Activated CD8-positive, alpha-beta T cell treated with anti-CD3 and anti-CD28 coated beads for 36 hours (primary cell): ENCODE data around the gene MOGAT3. TPM values are rescaled to one million over a fixed set of nuclear protein-coding genes. Genes with fewer than 3 reads are reported as not detected.
"Not testable (repeated sequence)": the region's sequence is repeated elsewhere in the genome, so short reads cannot be mapped to it uniquely, and the experiment has no call there.

Experiments used
- ATAC-seq: fragments of 200-7000 bp; cut with Tn5 transposase; one replicate; pipeline ENCODE4 v1.10.0; 2021; ENCODE audit warnings: mild to moderate bottlenecking, moderate library complexity
- CTCF ChIA-PET: fragments of 350-600 bp; sonication (Branson Sonifier 250); formaldehyde crosslinking; loops from one replicate; lab custom pipeline; 2021; ENCODE audit warnings: antibody characterized with exemption; lab: Charles Lee
- POLR2A ChIA-PET: fragments of 350-600 bp; sonication (Branson Sonifier 250); formaldehyde crosslinking; loops from one replicate; lab custom pipeline; 2021; ENCODE audit warnings: antibody characterized with exemption; lab: Charles Lee
- DNase-seq: peaks from one replicate; pipeline ENCODE4 v3.0.0-alpha.2; 2020
- H3K27ac Mint-ChIP-seq: one replicate; pipeline ENCODE4 v1.8.0; 2021; ENCODE audit warnings: mild to moderate bottlenecking, mixed read lengths
- H3K27me3 Mint-ChIP-seq: one replicate; pipeline ENCODE4 v1.8.0; 2021; ENCODE audit warnings: mixed read lengths
- H3K36me3 Mint-ChIP-seq: one replicate; pipeline ENCODE4 v1.8.0; 2021; ENCODE audit warnings: low read depth, mixed read lengths
- H3K4me1 Mint-ChIP-seq: one replicate; pipeline ENCODE4 v1.8.0; 2021; ENCODE audit warnings: low read depth, mixed read lengths
- H3K4me3 Mint-ChIP-seq: one replicate; pipeline ENCODE4 v1.8.0; 2021; ENCODE audit warnings: mild to moderate bottlenecking, moderate library complexity, mixed read lengths
- H3K9me3 Mint-ChIP-seq: one replicate; pipeline ENCODE4 v1.8.0; 2021; ENCODE audit warnings: mixed read lengths
- CTCF ChIP-seq: fragments of 200-600 bp; IDR thresholded peaks from one replicate; pipeline ENCODE4 v1.8.0; 2022; ENCODE audit warnings: antibody characterized with exemption, mild to moderate bottlenecking
- intact Hi-C: fragments of 100-400 bp; cut with micrococcal nuclease; formaldehyde crosslinking; loops from one replicate; pipeline ENCODE4 v1.10.0; 2022
- total RNA-seq, 2 experiments: library from RNA; stranded (reverse); gene quantifications; one replicate each; pipeline ENCODE4 v1.2.3, GENCODE V29; 2021

MOGAT3 gene
- total RNA-seq, 2 experiments from 2014 or later, result not detected

GRCh38 chr7:101201695-101202602 lies 1.1 kb upstream of the MOGAT3 start:
- intact Hi-C loops, result no loop called here

GRCh38 chr7:101200504-101200861 lies 353 bp downstream of the MOGAT3 start:
- no peak overlapping the region for H3K27ac Mint-ChIP-seq
- ChIA-PET POLR2A (interaction anchor here (0.5 kb wide), 1 partner anchor 21 kb away, joined by 3 read pairs; no protein-coding TSS in a partner anchor), CTCF (interaction anchor here (0.6 to 2.0 kb wide), 4 partner anchors 8 to 205 kb away, joined by 3 to 9 read pairs (median 6); partner anchors contain the start of genes PLOD3 and ZNHIT1)
- H3K36me3 Mint-ChIP-seq, result no peaks in the 10 kb centered on the region
- ATAC-seq (no peak), DNase-seq (no peak)
- H3K4me1 Mint-ChIP-seq, result peaks cover 2% of the 10 kb centered on the region
- H3K9me3 Mint-ChIP-seq, result no peaks in the 10 kb centered on the region
- TF ChIP-seq CTCF, result no peak
- peaks cover 29% of the 10 kb centered on the region for H3K27me3 Mint-ChIP-seq
- H3K4me3 Mint-ChIP-seq, result no peak overlapping the region
- intact Hi-C loops, result no loop called here

More at GRCh38 chr7:101201695-101202602, 1.1 kb upstream of the MOGAT3 start:
- no peaks in the 10 kb centered on the region for H3K9me3 Mint-ChIP-seq
- POLR2A ChIA-PET, result interaction anchor here (0.8 kb wide), 1 partner anchor 15 kb away, joined by 3 read pairs; the partner anchor contains the start of gene PLOD3
- H3K4me3 Mint-ChIP-seq, result no peak overlapping the region
- H3K27ac Mint-ChIP-seq, result no peak overlapping the region
- DNase-seq (no peak), ATAC-seq (no peak)
- CTCF ChIA-PET, result interaction anchor here (2.0 to 4.7 kb wide), 2 partner anchors 9 to 10 kb away, joined by 9 to 24 read pairs; no protein-coding TSS in a partner anchor
- peaks cover 2% of the 10 kb centered on the region for H3K4me1 Mint-ChIP-seq
- peaks cover 2% of the 10 kb centered on the region for H3K36me3 Mint-ChIP-seq
- no peak for TF ChIP-seq CTCF
- H3K27me3 Mint-ChIP-seq, result peaks cover 27% of the 10 kb centered on the region

- H3K27ac Mint-ChIP-seq, H3K36me3 Mint-ChIP-seq, H3K4me1 Mint-ChIP-seq, intact Hi-C loops, DNase-seq, H3K4me3 Mint-ChIP-seq, H3K9me3 Mint-ChIP-seq, ATAC-seq, POLR2A ChIA-PET: not testable (repeated sequence)
- H3K27me3 Mint-ChIP-seq, result peaks cover 31% of the 10 kb centered on the region
- CTCF ChIA-PET, result interaction anchor here (1.0 to 2.0 kb wide), 5 partner anchors 7 to 83 kb away, joined by 4 to 9 read pairs (median 5); partner anchors contain the start of genes PLOD3 and ZNHIT1
Observed at GRCh38 chr7:101199522-101199921, 1.3 kb downstream of the MOGAT3 start.

GRCh38 chr7:101198476-101198875 lies 2.4 kb downstream of the MOGAT3 start:
- ATAC-seq (no peak), DNase-seq (no peak)
- Mint-ChIP-seq H3K36me3 (no peaks in the 10 kb centered on the region), H3K27ac (no peak overlapping the region), H3K27me3 (peaks cover 26% of the 10 kb centered on the region), H3K4me1 (peaks cover 2% of the 10 kb centered on the region), H3K9me3 (no peaks in the 10 kb centered on the region), H3K4me3 (no peak overlapping the region)
- intact Hi-C loops, result no loop called here
- POLR2A ChIA-PET, result no interaction called here
- TF ChIP-seq CTCF, result no peak
- CTCF ChIA-PET, result interaction anchor here (1.4 to 1.5 kb wide), 2 partner anchors 54 to 84 kb away, joined by 4 to 5 read pairs; no protein-coding TSS in a partner anchor

GRCh38 chr7:101197991-101198390 lies 2.8 kb downstream of the MOGAT3 start:
- Mint-ChIP-seq H3K9me3 (no peaks in the 10 kb centered on the region), H3K4me3 (no peak overlapping the region), H3K27me3 (peaks cover 24% of the 10 kb centered on the region), H3K27ac (no peak overlapping the region), H3K4me1 (peaks cover 2% of the 10 kb centered on the region), H3K36me3 (no peaks in the 10 kb centered on the region)
- no peak for DNase-seq
- no peak for TF ChIP-seq CTCF
- POLR2A ChIA-PET, result no interaction called here
- intact Hi-C loops, result no loop called here
- CTCF ChIA-PET, result interaction anchor here (1.4 kb wide), 1 partner anchor 54 kb away, joined by 4 read pairs; no protein-coding TSS in a partner anchor
- no peak for ATAC-seq
